Endometrial microvascular endothelial cells (primary cell): ENCODE results near the gene TRABD2B. TPM values are rescaled to one million over a fixed set of nuclear protein-coding genes. Genes with fewer than 3 reads are reported as not detected.

Source experiments
- in situ Hi-C: cut with HindIII; loops from 2 replicates; pipeline ENCODE4 v1.10.0; 2017; ENCODE audit warnings: low sequenced_read_pairs, low pct_unique_long_range_greater_than_20kb; ENCODE audit errors: inconsistent ontology term
- total RNA-seq: library from RNA; depleted of rRNA; stranded (reverse); fragments of >200 nt; gene quantifications from one replicate; pipeline ENCODE4 v1.2.3, GENCODE V29; 2015; ENCODE audit errors: inconsistent ontology term

TRABD2B gene
- total RNA-seq, 1 donor from 2014 or later, result not detected

GRCh38 chr1:47797575-47797974 is 199.6 kb downstream of the TRABD2B start:
- in situ Hi-C loops, result no loop called here

- in situ Hi-C loops, result no loop called here
Observed at GRCh38 chr1:47796626-47797025, 200.6 kb downstream of the TRABD2B start.

- in situ Hi-C loops, result no loop called here
Observed at GRCh38 chr1:47795102-47795501, 202.1 kb downstream of the TRABD2B start.

- in situ Hi-C loops, result no loop called here
Observed at GRCh38 chr1:47794530-47794929, 202.7 kb downstream of the TRABD2B start.

- in situ Hi-C loops, result no loop called here
Observed at GRCh38 chr1:47794081-47794480, 203.1 kb downstream of the TRABD2B start.

GRCh38 chr1:47793563-47793962 is 203.6 kb downstream of the TRABD2B start:
- in situ Hi-C loops, result no loop called here

GRCh38 chr1:47792779-47793178 is 204.4 kb downstream of the TRABD2B start:
- in situ Hi-C loops, result no loop called here

- in situ Hi-C loops, result no loop called here
Observed at GRCh38 chr1:47791879-47792608, 205.1 kb downstream of the TRABD2B start.

- in situ Hi-C loops, result no loop called here
Observed at GRCh38 chr1:47788761-47789160, 208.4 kb downstream of the TRABD2B start.

- in situ Hi-C loops, result no loop called here
Observed at GRCh38 chr1:47787560-47787959, 209.6 kb downstream of the TRABD2B start.

- in situ Hi-C loops, result no loop called here
Observed at GRCh38 chr1:47786316-47786715, 210.9 kb downstream of the TRABD2B start.

- in situ Hi-C loops, result no loop called here
Observed at GRCh38 chr1:47785561-47786271, 211.5 kb downstream of the TRABD2B start.

GRCh38 chr1:47785118-47785517 is 212.1 kb downstream of the TRABD2B start:
- in situ Hi-C loops, result no loop called here

GRCh38 chr1:47784497-47784822 is 212.7 kb downstream of the TRABD2B start:
- in situ Hi-C loops, result no loop called here

GRCh38 chr1:47783638-47784496 is 213.3 kb downstream of the TRABD2B start:
- in situ Hi-C loops, result no loop called here

- in situ Hi-C loops, result no loop called here
Observed at GRCh38 chr1:47782414-47783166, 214.6 kb downstream of the TRABD2B start.

- in situ Hi-C loops, result no loop called here
Observed at GRCh38 chr1:47781171-47781959, 215.8 kb downstream of the TRABD2B start.

- in situ Hi-C loops, result no loop called here
Observed at GRCh38 chr1:47780469-47780995, 216.7 kb downstream of the TRABD2B start.
